ENCODE results near the gene NUDT1.

The NUDT1 gene

GRCh38 chr7:2211926-2212325, 30.1 kb upstream of the NUDT1 start:
- no peak overlapping the region for H3K9ac ChIP-seq (ENCODE audit: low read depth, low read length)
- no peaks in the 10 kb centered on the region for H3K4me1 ChIP-seq (ENCODE audit: insufficient read depth, low read length)
- no peaks in the 10 kb centered on the region for H3K9me3 ChIP-seq (ENCODE audit: control insufficient read depth, insufficient read depth, low read length)
- peaks cover 32% of the 10 kb centered on the region for H3K36me3 ChIP-seq (ENCODE audit: insufficient read depth, low read length)

- Histone ChIP-seq H3K36me3 (ENCODE audit: insufficient read depth, low read length) (peaks cover 39% of the 10 kb centered on the region), H3K9ac (ENCODE audit: low read depth, low read length) (no peak overlapping the region), H3K9me3 (ENCODE audit: control insufficient read depth, insufficient read depth, low read length) (no peaks in the 10 kb centered on the region), H3K4me1 (ENCODE audit: insufficient read depth, low read length) (no peaks in the 10 kb centered on the region)
Observed at GRCh38 chr7:2212906-2213305, 29.1 kb upstream of the NUDT1 start.

DNA sequence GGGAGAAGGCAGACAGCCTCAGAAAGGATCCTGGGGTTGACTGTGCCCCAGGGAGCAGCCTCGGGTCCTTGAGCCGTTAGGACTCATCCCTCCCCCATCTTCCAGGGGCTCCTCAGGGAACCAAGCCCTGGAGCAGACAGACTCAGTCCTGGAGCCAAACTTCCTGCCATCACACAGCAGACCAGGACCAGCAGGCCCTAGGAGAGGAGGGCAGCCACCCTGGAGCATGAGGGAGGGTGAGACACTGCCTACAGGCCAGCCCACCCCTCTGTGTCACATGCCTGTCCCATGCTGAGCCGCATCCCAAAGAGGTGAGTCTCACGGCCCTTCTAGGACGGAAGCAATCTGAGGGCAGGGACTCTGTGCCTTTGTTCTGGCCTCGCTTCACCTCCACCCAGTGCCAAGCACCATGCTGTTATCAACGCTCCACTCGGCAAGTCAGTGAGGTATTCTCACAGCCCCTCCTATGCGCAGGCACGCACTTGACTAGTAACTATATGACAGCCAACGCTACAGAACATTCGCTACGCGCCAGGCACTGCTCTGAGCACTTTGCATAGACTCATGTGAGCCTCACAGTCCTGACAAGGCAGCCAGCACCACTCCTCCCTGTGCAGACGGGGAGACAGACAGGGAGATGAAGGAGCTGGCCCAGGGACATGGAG, 28.3 kb upstream of the NUDT1 start:
- H3K9me3 ChIP-seq (ENCODE audit: control insufficient read depth, insufficient read depth, low read length) = no peaks in the 10 kb centered on the region
- H3K4me1 ChIP-seq (ENCODE audit: insufficient read depth, low read length) = no peaks in the 10 kb centered on the region
- no peak overlapping the region for H3K9ac ChIP-seq (ENCODE audit: low read depth, low read length)
- peaks cover 34% of the 10 kb centered on the region for H3K36me3 ChIP-seq (ENCODE audit: insufficient read depth, low read length)

DNA sequence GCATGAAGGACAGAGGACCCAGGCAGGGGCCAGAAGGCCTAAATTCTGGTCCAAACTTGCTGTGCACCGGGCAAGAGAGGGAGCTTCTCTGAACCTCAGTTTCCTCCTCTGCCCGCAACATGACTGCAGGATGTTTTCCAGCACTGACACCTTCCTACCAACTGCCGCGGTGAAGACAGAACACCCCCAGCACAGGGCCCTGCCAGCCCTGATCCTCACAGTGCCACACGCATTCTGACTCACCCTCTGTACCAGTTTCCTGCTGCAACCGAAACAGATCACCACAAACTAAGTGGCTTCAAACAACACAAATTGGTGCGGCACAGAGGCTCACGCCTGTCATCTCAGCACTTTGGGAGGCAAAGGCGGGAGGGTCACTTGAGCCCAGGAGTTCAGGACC, 27.4 kb upstream of the NUDT1 start:
- no peaks in the 10 kb centered on the region for H3K9me3 ChIP-seq (ENCODE audit: control insufficient read depth, insufficient read depth, low read length)
- peaks cover 34% of the 10 kb centered on the region for H3K36me3 ChIP-seq (ENCODE audit: insufficient read depth, low read length)
- no peaks in the 10 kb centered on the region for H3K4me1 ChIP-seq (ENCODE audit: insufficient read depth, low read length)
- no peak overlapping the region for H3K9ac ChIP-seq (ENCODE audit: low read depth, low read length)

DNA sequence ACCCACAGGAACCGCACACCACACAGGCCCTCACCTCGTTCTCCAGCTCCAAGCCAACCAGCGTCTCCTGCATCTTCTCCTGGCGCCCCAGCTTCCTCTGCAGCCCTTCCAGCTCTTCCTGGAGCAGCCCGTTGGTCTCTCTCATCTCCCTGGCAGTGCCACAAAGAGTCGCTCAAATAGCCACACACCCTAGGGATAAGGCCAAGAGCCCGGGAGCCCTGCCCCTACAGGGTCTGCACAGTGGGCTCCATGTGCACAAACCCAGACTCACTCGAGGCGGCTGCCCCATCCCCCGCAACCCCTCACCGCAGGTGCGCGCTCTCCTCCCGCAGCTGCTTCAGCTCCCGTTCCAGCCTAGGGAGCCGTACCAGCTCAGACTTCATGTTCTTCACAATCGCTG, 26.2 kb upstream of the NUDT1 start:
- H3K9ac ChIP-seq (ENCODE audit: low read depth, low read length) = no peak overlapping the region
- H3K4me1 ChIP-seq (ENCODE audit: insufficient read depth, low read length) = no peaks in the 10 kb centered on the region
- peaks cover 34% of the 10 kb centered on the region for H3K36me3 ChIP-seq (ENCODE audit: insufficient read depth, low read length)
- H3K9me3 ChIP-seq (ENCODE audit: control insufficient read depth, insufficient read depth, low read length) = no peaks in the 10 kb centered on the region

GRCh38 chr7:2217206-2217605, 24.8 kb upstream of the NUDT1 start:
- Histone ChIP-seq H3K9me3 (ENCODE audit: control insufficient read depth, insufficient read depth, low read length) (no peaks in the 10 kb centered on the region), H3K36me3 (ENCODE audit: insufficient read depth, low read length) (peaks cover 26% of the 10 kb centered on the region), H3K9ac (ENCODE audit: low read depth, low read length) (no peak overlapping the region), H3K4me1 (ENCODE audit: insufficient read depth, low read length) (no peaks in the 10 kb centered on the region)

DNA sequence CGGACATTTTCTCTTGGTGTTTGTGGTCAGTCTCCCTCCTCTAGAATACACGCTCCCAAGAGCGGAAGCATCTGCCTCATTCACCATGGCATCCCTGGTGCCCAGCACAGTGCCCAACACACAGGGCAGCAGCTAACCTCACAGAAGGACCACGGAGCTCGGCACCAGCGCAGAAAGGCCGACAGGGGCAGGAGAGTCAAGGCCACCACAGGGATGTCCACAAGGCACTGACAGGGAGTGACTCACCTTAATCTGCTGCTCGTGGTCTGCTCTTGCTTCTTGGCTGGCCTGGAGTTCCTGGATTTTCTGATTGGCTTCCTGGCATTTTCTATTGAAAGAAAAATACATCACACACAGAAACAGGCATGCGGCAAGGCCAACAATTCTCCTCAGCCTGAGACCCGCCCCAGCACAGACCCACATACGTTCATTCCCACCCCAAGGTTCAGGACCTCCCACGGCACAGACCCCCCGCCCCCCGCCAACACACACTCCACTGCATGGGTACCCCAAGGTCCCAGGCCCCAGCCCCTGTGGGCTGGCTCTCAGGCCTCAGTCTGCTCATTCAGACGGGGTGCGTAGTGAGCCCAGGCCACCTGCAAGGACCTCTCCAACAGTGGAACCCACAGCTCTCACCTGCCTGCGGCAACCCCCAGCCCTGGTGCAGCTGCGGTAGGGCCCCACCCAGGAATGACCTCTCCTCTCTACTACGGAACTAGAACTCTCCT, 24.1 kb upstream of the NUDT1 start:
- Histone ChIP-seq H3K36me3 (ENCODE audit: insufficient read depth, low read length) (peaks cover 21% of the 10 kb centered on the region), H3K4me1 (ENCODE audit: insufficient read depth, low read length) (no peaks in the 10 kb centered on the region), H3K9ac (ENCODE audit: low read depth, low read length) (no peak overlapping the region), H3K9me3 (ENCODE audit: control insufficient read depth, insufficient read depth, low read length) (no peaks in the 10 kb centered on the region)

DNA sequence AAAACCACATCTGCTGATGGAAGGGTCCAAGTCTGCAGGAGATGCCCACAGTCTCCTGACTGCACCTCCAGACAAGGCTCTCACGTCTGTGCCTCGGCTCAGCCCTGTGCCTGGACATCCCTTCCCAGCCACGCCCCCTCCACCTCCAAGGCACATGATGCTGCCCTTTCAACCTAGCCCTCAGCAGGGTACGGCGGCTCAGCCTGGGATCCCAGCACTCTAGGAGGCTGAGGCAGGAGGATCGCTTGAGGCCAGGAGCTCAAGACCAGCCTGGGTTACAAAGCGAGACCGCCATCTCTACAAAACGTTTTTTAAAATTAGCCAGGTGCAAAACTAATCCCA, 23.6 kb upstream of the NUDT1 start:
- no peak overlapping the region for H3K9ac ChIP-seq (ENCODE audit: low read depth, low read length)
- H3K4me1 ChIP-seq (ENCODE audit: insufficient read depth, low read length) = no peaks in the 10 kb centered on the region
- peaks cover 18% of the 10 kb centered on the region for H3K36me3 ChIP-seq (ENCODE audit: insufficient read depth, low read length)
- no peaks in the 10 kb centered on the region for H3K9me3 ChIP-seq (ENCODE audit: control insufficient read depth, insufficient read depth, low read length)

DNA sequence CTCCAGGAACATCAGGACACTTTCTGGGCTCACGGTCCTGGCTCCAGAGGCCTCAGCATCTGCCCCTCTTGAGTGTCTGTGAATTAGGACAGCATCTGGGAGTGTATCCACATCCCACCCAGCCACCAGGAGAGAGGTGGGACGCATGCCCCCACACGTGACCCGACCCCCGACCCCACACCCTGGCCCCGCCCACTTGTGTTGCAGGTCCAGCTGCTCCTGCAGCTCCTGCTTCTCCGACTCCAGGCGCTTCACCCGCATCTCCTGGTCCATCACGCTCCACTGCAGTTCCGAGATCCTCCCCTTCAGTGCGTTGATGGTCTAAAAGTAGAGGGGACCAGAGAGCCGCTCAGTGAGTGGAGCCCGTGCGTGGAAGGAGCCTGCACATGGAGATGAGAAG, 22.9 kb upstream of the NUDT1 start:
- Histone ChIP-seq H3K36me3 (ENCODE audit: insufficient read depth, low read length) (peaks cover 18% of the 10 kb centered on the region), H3K9me3 (ENCODE audit: control insufficient read depth, insufficient read depth, low read length) (no peaks in the 10 kb centered on the region), H3K4me1 (ENCODE audit: insufficient read depth, low read length) (no peaks in the 10 kb centered on the region), H3K9ac (ENCODE audit: low read depth, low read length) (no peak overlapping the region)

GRCh38 chr7:2219606-2220005, 22.4 kb upstream of the NUDT1 start:
- Histone ChIP-seq H3K9me3 (ENCODE audit: control insufficient read depth, insufficient read depth, low read length) (no peaks in the 10 kb centered on the region), H3K9ac (ENCODE audit: low read depth, low read length) (no peak overlapping the region), H3K36me3 (ENCODE audit: insufficient read depth, low read length) (peaks cover 17% of the 10 kb centered on the region)

DNA sequence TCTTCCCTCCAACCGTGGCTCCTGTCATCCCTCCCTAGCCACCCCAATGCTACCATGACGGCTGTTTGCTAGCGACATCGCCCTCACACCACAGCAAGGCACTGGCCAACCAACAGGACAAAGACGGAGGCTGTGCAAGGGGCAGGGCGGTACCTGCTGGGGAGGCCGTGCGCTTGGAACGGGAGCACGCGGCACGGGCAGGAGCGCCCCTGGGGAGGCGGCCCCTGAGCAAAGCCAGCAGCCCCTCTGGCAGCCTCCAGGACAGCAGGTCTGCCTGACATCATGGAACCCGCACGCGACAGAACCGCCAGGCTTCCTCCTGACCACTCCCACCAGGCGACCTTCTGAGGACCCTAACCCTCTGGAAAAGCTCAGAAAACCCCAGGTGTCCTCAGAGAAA, 22.0 kb upstream of the NUDT1 start:
- Histone ChIP-seq H3K4me1 (ENCODE audit: insufficient read depth, low read length) (no peaks in the 10 kb centered on the region), H3K36me3 (ENCODE audit: insufficient read depth, low read length) (peaks cover 14% of the 10 kb centered on the region), H3K9me3 (ENCODE audit: control insufficient read depth, insufficient read depth, low read length) (no peaks in the 10 kb centered on the region), H3K9ac (ENCODE audit: low read depth, low read length) (no peak overlapping the region)

More at GRCh38 chr7:2219606-2220005, 22.4 kb upstream of the NUDT1 start:
- no peaks in the 10 kb centered on the region for H3K4me1 ChIP-seq (ENCODE audit: insufficient read depth, low read length)

DNA sequence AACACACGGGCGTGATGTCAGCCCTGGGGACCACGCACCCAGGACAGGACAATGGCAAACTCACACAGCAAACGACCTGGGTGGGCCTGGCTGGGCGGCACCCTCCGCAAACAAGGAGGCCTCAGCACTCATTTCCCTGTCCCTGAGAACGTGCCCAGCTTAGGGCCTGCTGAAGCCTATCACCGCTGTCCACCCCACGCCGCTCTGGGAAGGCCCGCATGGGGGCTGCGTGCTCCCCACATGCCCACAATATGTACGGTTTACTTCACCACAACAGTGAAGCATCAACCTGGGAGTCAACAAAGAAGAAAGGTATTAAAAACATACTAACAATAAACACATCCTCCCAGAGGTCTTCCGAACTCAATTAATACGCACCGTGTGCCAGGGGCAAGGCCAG, 21.5 kb upstream of the NUDT1 start:
- no peaks in the 10 kb centered on the region for H3K4me1 ChIP-seq (ENCODE audit: insufficient read depth, low read length)
- H3K9me3 ChIP-seq (ENCODE audit: control insufficient read depth, insufficient read depth, low read length) = no peaks in the 10 kb centered on the region
- no peak overlapping the region for H3K9ac ChIP-seq (ENCODE audit: low read depth, low read length)
- peaks cover 14% of the 10 kb centered on the region for H3K36me3 ChIP-seq (ENCODE audit: insufficient read depth, low read length)

DNA sequence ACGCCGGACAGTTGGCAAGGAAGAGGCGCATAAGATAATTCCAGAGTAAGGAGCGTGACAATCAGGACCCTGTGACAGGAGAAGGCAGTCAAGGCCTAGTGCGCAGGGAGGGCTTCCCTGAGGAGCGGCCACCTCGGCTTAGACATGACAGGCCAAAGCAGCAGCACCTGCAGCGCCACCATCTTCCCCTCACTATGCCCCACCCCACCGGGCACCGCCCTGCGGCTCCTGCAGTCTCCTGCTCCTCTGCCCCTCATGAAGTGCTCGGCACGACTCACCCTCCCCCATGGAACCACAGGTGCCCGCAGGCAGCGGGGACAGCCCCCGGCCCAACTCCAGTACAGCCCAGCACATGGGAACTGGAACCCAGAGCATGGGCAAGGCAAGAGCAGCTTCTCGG, 21.1 kb upstream of the NUDT1 start:
- Histone ChIP-seq H3K9ac (ENCODE audit: low read depth, low read length) (no peak overlapping the region), H3K36me3 (ENCODE audit: insufficient read depth, low read length) (peaks cover 14% of the 10 kb centered on the region), H3K9me3 (ENCODE audit: control insufficient read depth, insufficient read depth, low read length) (no peaks in the 10 kb centered on the region), H3K4me1 (ENCODE audit: insufficient read depth, low read length) (no peaks in the 10 kb centered on the region)

GRCh38 chr7:2222516-2222915, 19.5 kb upstream of the NUDT1 start:
- Histone ChIP-seq H3K9me3 (ENCODE audit: control insufficient read depth, insufficient read depth, low read length) (no peaks in the 10 kb centered on the region), H3K36me3 (ENCODE audit: insufficient read depth, low read length) (peaks cover 1% of the 10 kb centered on the region), H3K9ac (ENCODE audit: low read depth, low read length) (no peak overlapping the region)

GRCh38 chr7:2223321-2223720, 18.7 kb upstream of the NUDT1 start:
- no peaks in the 10 kb centered on the region for H3K9me3 ChIP-seq (ENCODE audit: control insufficient read depth, insufficient read depth, low read length)
- no peak overlapping the region for H3K9ac ChIP-seq (ENCODE audit: low read depth, low read length)
- H3K4me1 ChIP-seq (ENCODE audit: insufficient read depth, low read length) = no peaks in the 10 kb centered on the region
- H3K36me3 ChIP-seq (ENCODE audit: insufficient read depth, low read length) = peaks cover 4% of the 10 kb centered on the region; the same call in 1 of the 2 replicates

More at GRCh38 chr7:2222516-2222915, 19.5 kb upstream of the NUDT1 start:
- no peaks in the 10 kb centered on the region for H3K4me1 ChIP-seq (ENCODE audit: insufficient read depth, low read length)
